ENCODE measurements around the gene TTYH1. TPM values are rescaled to one million over a fixed set of nuclear protein-coding genes. Genes with fewer than 3 reads are reported as not detected.

TTYH1 gene
- total RNA-seq, 1 experiment from 2014 or later, result 0.62 TPM

- ChIA-PET CTCF (no interaction called here), POLR2A (no interaction called here)
- DNase-seq (ENCODE audit: low read depth, low spot score), result no peak
- H3K27ac ChIP-seq (ENCODE audit: low read length), result no peak overlapping the region
- no peaks in the 10 kb centered on the region for H3K9me3 ChIP-seq (ENCODE audit: control insufficient read depth, insufficient read depth, low read depth, low read length)
- no peak overlapping the region for H3K4me3 ChIP-seq (ENCODE audit: low read depth in 2 of 2, low read length in 2 of 2)
- intact Hi-C loops (cut with micrococcal nuclease; ENCODE audit: unreplicated experiment), result no loop called here
- no peaks in the 10 kb centered on the region for H3K27me3 ChIP-seq (ENCODE audit: control insufficient read depth, insufficient read depth, low read length)
- TF ChIP-seq POLR2AphosphoS5 (IDR thresholded peaks at IDR 0.05; ENCODE audit: low read depth, low read length) (no peak), CTCF (IDR thresholded peaks at IDR 0.05) (no peak), REST (IDR thresholded peaks at IDR 0.05; ENCODE audit: insufficient read depth in 1 of 2, low read depth in 2 of 2, low read length in 1 of 2) (no peak), TCF7L2 (IDR thresholded peaks at IDR 0.05; ENCODE audit: low read depth, low read length) (no peak), SIN3A (IDR thresholded peaks at IDR 0.05; ENCODE audit: borderline replicate concordance, insufficient read depth, low read depth, low read length) (no peak)
- H3K36me3 ChIP-seq (ENCODE audit: control insufficient read depth, insufficient read depth, low read length), result no peaks in the 10 kb centered on the region
- in situ Hi-C loops (cut with HindIII; ENCODE audit: low pct_unique_long_range_greater_than_20kb, low sequenced_read_pairs), result no loop called here
- 0 out of 2 replicates have a peak, but pooled peaks cover 3% of the 10 kb centered on the region for H3K4me1 ChIP-seq (ENCODE audit: control insufficient read depth, insufficient read depth, low read length)
- BruUV-seq (replicated peaks), result no TSS peak
- ATAC-seq, result no peak
These were observed 21.5 kb downstream of the TTYH1 start for GRCh38 chr19:54436628-54437252.

- no peaks in the 10 kb centered on the region for H3K36me3 ChIP-seq (ENCODE audit: control insufficient read depth, insufficient read depth, low read length)
- H3K27me3 ChIP-seq (ENCODE audit: control insufficient read depth, insufficient read depth, low read length), result no peaks in the 10 kb centered on the region
- DNase-seq (ENCODE audit: low read depth, low spot score) (no peak), ATAC-seq (peak; percentile 84)
- no peak overlapping the region for H3K4me3 ChIP-seq (ENCODE audit: low read depth in 2 of 2, low read length in 2 of 2)
- ChIA-PET POLR2A (interaction anchor here (1.2 kb wide), 1 partner anchor 9 kb away, joined by 6 read pairs; the partner anchor contains the start of gene LENG8), CTCF (interaction anchor here (0.6 to 1.9 kb wide), 4 partner anchors 9 to 42 kb away, joined by 3 to 6 read pairs (median 4); partner anchors contain the start of gene LENG8)
- BruUV-seq (replicated peaks), result no TSS peak
- in situ Hi-C loops (cut with HindIII; ENCODE audit: low pct_unique_long_range_greater_than_20kb, low sequenced_read_pairs) (no loop called here), intact Hi-C loops (cut with micrococcal nuclease; ENCODE audit: unreplicated experiment) (loop anchor here (2.0 kb wide), 1 partner anchor 49 kb away; no protein-coding TSS in a partner anchor)
- no peak for TF ChIP-seq TCF7L2 (IDR thresholded peaks at IDR 0.05; ENCODE audit: low read depth, low read length)
- no peak for TF ChIP-seq POLR2AphosphoS5 (IDR thresholded peaks at IDR 0.05; ENCODE audit: low read depth, low read length)
- TF ChIP-seq SIN3A (IDR thresholded peaks at IDR 0.05; ENCODE audit: borderline replicate concordance, insufficient read depth, low read depth, low read length), result no peak
- no peak for TF ChIP-seq REST (IDR thresholded peaks at IDR 0.05; ENCODE audit: insufficient read depth in 1 of 2, low read depth in 2 of 2, low read length in 1 of 2)
- peak; percentile 87 for TF ChIP-seq CTCF (IDR thresholded peaks at IDR 0.05)
- H3K4me1 ChIP-seq (ENCODE audit: control insufficient read depth, insufficient read depth, low read length), result no peaks in the 10 kb centered on the region
- H3K9me3 ChIP-seq (ENCODE audit: control insufficient read depth, insufficient read depth, low read depth, low read length), result no peaks in the 10 kb centered on the region
- H3K27ac ChIP-seq (ENCODE audit: low read length), result no peak overlapping the region
These were observed 24.0 kb downstream of the TTYH1 start for GRCh38 chr19:54439174-54439851.
